Progenitor cell of endocrine pancreas (in vitro differentiated cells): ENCODE data around the gene PRKCQ. TPM values are rescaled to one million over a fixed set of nuclear protein-coding genes. Genes with fewer than 3 reads are reported as not detected.
A peak's percentile ranks its signal among the peaks of the same experiment; 100 is the strongest.

ENCODE experiments used
- DNase-seq: peaks from one replicate; pipeline ENCODE4 v3.0.0; 2021; ENCODE audit warnings: low spot score; ENCODE audit not compliant: unreplicated experiment
- H3K27ac Mint-ChIP-seq: 2 replicates; pipeline ENCODE4 v1.8.0; 2021; ENCODE audit warnings: mild to moderate bottlenecking, moderate library complexity, mixed read lengths
- H3K27me3 Mint-ChIP-seq: 2 replicates; pipeline ENCODE4 v1.8.0; 2021; ENCODE audit warnings: mixed read lengths
- H3K36me3 Mint-ChIP-seq: 2 replicates; pipeline ENCODE4 v1.8.0; 2022; ENCODE audit warnings: mixed read lengths; ENCODE audit not compliant: insufficient read depth
- H3K4me1 Mint-ChIP-seq: 2 replicates; pipeline ENCODE4 v1.8.0; 2021; ENCODE audit warnings: low read depth, mixed read lengths
- H3K4me3 Mint-ChIP-seq: 2 replicates; pipeline ENCODE4 v1.8.0; 2021; ENCODE audit warnings: low read depth, mild to moderate bottlenecking, moderate library complexity, mixed read lengths
- H3K9me3 Mint-ChIP-seq: 2 replicates; pipeline ENCODE4 v1.8.0; 2021; ENCODE audit warnings: low read depth, mixed read lengths
- CTCF ChIP-seq: fragments of 200-600 bp; sonication (generic); IDR thresholded peaks from one replicate; pipeline ENCODE4 v1.5.0; 2021; ENCODE audit warnings: antibody characterized with exemption, mild to moderate bottlenecking; ENCODE audit not compliant: unreplicated experiment
- long read RNA-seq: library from polyadenylated mRNA; unstranded; transcript quantifications from one replicate; pipeline ENCODE4 v2.0.0, GENCODE V29; 2020
- total RNA-seq: library from RNA; stranded (reverse); gene quantifications from 2 replicates; pipeline ENCODE4 v1.2.1, GENCODE V29; 2021

The PRKCQ gene
- 5.6 and 6.1 TPM in 2 replicates for total RNA-seq
- long read RNA-seq, transcript PRKCQ-201 (18 exons, 3,285 nt): major isoform, 16 of 27 reads
- long read RNA-seq, partial matches to known transcripts: 3 of 27 reads
- long read RNA-seq, other reads (novel, unspliced or antisense): 8 of 27 reads

GRCh38 chr10:6579904-6580278 is at the start of gene PRKCQ:
Gene PRKCQ, minus strand, starts transcription at chr10:6580276. Its CDS starts 65,141 bp downstream, at chr10:6515135.
- Mint-ChIP-seq H3K4me1 (peaks cover 15% of the 10 kb centered on the region), H3K4me3 (peak within 1 kb of the TSS; percentile 90), H3K36me3 (peaks cover 5% of the 10 kb centered on the region), H3K27ac (peak within 1 kb of the TSS; percentile 95), H3K27me3 (peaks cover 38% of the 10 kb centered on the region), H3K9me3 (no peaks in the 10 kb centered on the region)
- no peak for TF ChIP-seq CTCF
- no peak for DNase-seq

GRCh38 chr10:6625428-6625827 is 45.4 kb upstream of the PRKCQ start:
- peaks cover 2% of the 10 kb centered on the region for H3K4me1 Mint-ChIP-seq
- peaks cover 17% of the 10 kb centered on the region for H3K27me3 Mint-ChIP-seq
- DNase-seq: no peak
- H3K9me3 Mint-ChIP-seq: no peaks in the 10 kb centered on the region
- TF ChIP-seq CTCF: no peak
- H3K4me3 Mint-ChIP-seq: no peak overlapping the region
- no peak overlapping the region for H3K27ac Mint-ChIP-seq
- no peaks in the 10 kb centered on the region for H3K36me3 Mint-ChIP-seq

GRCh38 chr10:6624392-6624791 is 44.3 kb upstream of the PRKCQ start:
- DNase-seq: no peak
- H3K27ac Mint-ChIP-seq: no peak overlapping the region
- H3K9me3 Mint-ChIP-seq: no peaks in the 10 kb centered on the region
- H3K36me3 Mint-ChIP-seq: no peaks in the 10 kb centered on the region
- H3K4me1 Mint-ChIP-seq: peaks cover 2% of the 10 kb centered on the region
- TF ChIP-seq CTCF: no peak
- H3K27me3 Mint-ChIP-seq: peaks cover 17% of the 10 kb centered on the region
- no peak overlapping the region for H3K4me3 Mint-ChIP-seq

GRCh38 chr10:6622921-6623320 is 42.8 kb upstream of the PRKCQ start:
- peaks cover 17% of the 10 kb centered on the region for H3K27me3 Mint-ChIP-seq
- H3K9me3 Mint-ChIP-seq: no peaks in the 10 kb centered on the region
- H3K27ac Mint-ChIP-seq: no peak overlapping the region
- TF ChIP-seq CTCF: no peak
- no peaks in the 10 kb centered on the region for H3K36me3 Mint-ChIP-seq
- no peak overlapping the region for H3K4me3 Mint-ChIP-seq
- peaks cover 2% of the 10 kb centered on the region for H3K4me1 Mint-ChIP-seq
- no peak for DNase-seq

GRCh38 chr10:6621536-6621935 is 41.5 kb upstream of the PRKCQ start:
- no peak overlapping the region for H3K27ac Mint-ChIP-seq
- H3K4me3 Mint-ChIP-seq: no peak overlapping the region
- H3K27me3 Mint-ChIP-seq: peaks cover 14% of the 10 kb centered on the region
- no peak for TF ChIP-seq CTCF
- H3K4me1 Mint-ChIP-seq: peaks cover 2% of the 10 kb centered on the region
- no peak for DNase-seq
- H3K36me3 Mint-ChIP-seq: no peaks in the 10 kb centered on the region
- no peaks in the 10 kb centered on the region for H3K9me3 Mint-ChIP-seq
